Brain microvascular endothelial cell (primary cell): ENCODE results near the gene CLSTN2.

Experiments
- DNase-seq: peaks from one replicate; pipeline ENCODE4 v3.0.0-alpha.2; 2020
- H3K27ac ChIP-seq: fragments of 250-450 bp; sonication (Bioruptor Pico); 2 replicates; pipeline ENCODE4 v1.5.1; 2020; ENCODE audit warnings: mild to moderate bottlenecking, moderate library complexity
- H3K27me3 ChIP-seq: fragments of 250-450 bp; sonication (Bioruptor Pico); replicated peaks from 2 replicates; pipeline ENCODE4 v1.5.1; 2020; ENCODE audit warnings: mild to moderate bottlenecking
- H3K36me3 ChIP-seq: fragments of 250-450 bp; sonication (Bioruptor Pico); replicated peaks from 2 replicates; pipeline ENCODE4 v1.5.1; 2020; ENCODE audit warnings: mild to moderate bottlenecking
- H3K4me3 ChIP-seq: 2 replicates; pipeline ENCODE4 v1.5.1; 2011; ENCODE audit warnings: low read depth, mild to moderate bottlenecking, control low read depth, low read length, moderate library complexity
- CTCF ChIP-seq: IDR thresholded peaks from 2 replicates; pipeline ENCODE4 v1.5.1; 2011; ENCODE audit warnings: low read depth, mild to moderate bottlenecking, moderate library complexity, low read length, control low read depth, inconsistent platforms; ENCODE audit errors: missing control alignments
- in situ Hi-C: cut with HindIII; loops from 2 replicates; pipeline ENCODE4 v1.10.0; 2017; ENCODE audit warnings: low sequenced_read_pairs, low pct_ligation_motif_present

CLSTN2 gene

DNA sequence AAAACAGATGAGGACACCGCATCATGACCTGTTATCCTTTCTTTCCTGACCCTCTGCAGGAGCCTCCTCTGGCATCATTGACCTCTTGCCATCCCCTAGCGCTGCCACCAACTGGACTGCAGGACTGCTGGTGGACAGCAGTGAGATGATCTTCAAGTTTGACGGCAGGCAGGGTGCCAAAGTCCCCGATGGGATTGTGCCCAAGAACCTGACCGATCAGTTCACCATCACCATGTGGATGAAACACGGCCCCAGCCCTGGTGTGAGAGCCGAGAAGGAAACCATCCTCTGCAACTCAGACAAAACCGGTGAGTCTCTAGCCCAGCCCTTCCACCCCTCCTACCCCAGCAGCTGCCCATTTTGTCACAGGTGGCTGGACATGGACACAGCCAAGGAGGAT is 524.5 kb downstream of the CLSTN2 start:
- Histone ChIP-seq H3K4me3 (no peak overlapping the region), H3K27me3 (no peaks in the 10 kb centered on the region), H3K27ac (no peak overlapping the region), H3K36me3 (no peaks in the 10 kb centered on the region)
- no peak for DNase-seq
- no peak for TF ChIP-seq CTCF
- in situ Hi-C loops: no loop called here

GRCh38 chr3:140461250-140461649 is 526.3 kb downstream of the CLSTN2 start:
- H3K4me3 ChIP-seq: no peak overlapping the region
- no peak for DNase-seq
- no peak for TF ChIP-seq CTCF
- no peak overlapping the region for H3K27ac ChIP-seq
- in situ Hi-C loops: no loop called here
- no peaks in the 10 kb centered on the region for H3K36me3 ChIP-seq
- no peaks in the 10 kb centered on the region for H3K27me3 ChIP-seq

GRCh38 chr3:140463355-140463754 is 528.4 kb downstream of the CLSTN2 start:
- Histone ChIP-seq H3K27ac (no peak overlapping the region), H3K36me3 (no peaks in the 10 kb centered on the region), H3K4me3 (no peak overlapping the region), H3K27me3 (no peaks in the 10 kb centered on the region)
- no peak for TF ChIP-seq CTCF
- DNase-seq: no peak
- in situ Hi-C loops: no loop called here

DNA sequence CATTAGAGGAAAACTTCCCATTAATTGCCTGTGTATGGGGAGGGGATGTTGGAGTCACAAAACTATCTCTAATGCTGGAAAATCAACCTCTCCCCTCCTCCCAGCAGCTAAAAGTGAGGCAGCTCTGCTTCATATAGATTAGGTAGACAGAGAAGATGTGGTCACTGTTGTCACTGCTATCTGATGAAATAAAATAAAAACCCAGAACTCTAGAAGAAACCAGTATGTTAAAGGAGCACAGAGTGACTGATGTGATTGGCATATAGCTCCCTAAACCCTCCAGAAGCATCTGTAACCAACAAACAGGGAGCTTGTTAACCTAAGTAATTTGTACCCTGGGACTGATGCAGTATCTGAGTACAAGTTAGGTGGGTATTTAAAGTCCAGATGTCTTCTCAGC is 531.0 kb downstream of the CLSTN2 start:
- no peak for TF ChIP-seq CTCF
- in situ Hi-C loops: no loop called here
- DNase-seq: no peak

GRCh38 chr3:140466535-140466934 is 531.5 kb downstream of the CLSTN2 start:
- Histone ChIP-seq H3K27me3 (no peaks in the 10 kb centered on the region), H3K4me3 (no peak overlapping the region), H3K27ac (no peak overlapping the region), H3K36me3 (no peaks in the 10 kb centered on the region)
- no peak for TF ChIP-seq CTCF
- in situ Hi-C loops: no loop called here
- DNase-seq: no peak

More for the DNA sequence above, 531.0 kb downstream of the CLSTN2 start:
- Histone ChIP-seq H3K36me3 (no peaks in the 10 kb centered on the region), H3K4me3 (no peak overlapping the region), H3K27ac (no peak overlapping the region), H3K27me3 (no peaks in the 10 kb centered on the region)

- Histone ChIP-seq H3K27ac (no peak overlapping the region), H3K4me3 (no peak overlapping the region), H3K27me3 (no peaks in the 10 kb centered on the region), H3K36me3 (no peaks in the 10 kb centered on the region)
- TF ChIP-seq CTCF: no peak
- DNase-seq: peak; percentile 45
- in situ Hi-C loops: no loop called here
These were observed 532.2 kb downstream of the CLSTN2 start for GRCh38 chr3:140467104-140467577.
